Measurements from ENCODE around the gene PNMA8B.
A peak's percentile ranks its signal among the peaks of the same experiment; 100 is the strongest.

PNMA8B gene

DNA sequence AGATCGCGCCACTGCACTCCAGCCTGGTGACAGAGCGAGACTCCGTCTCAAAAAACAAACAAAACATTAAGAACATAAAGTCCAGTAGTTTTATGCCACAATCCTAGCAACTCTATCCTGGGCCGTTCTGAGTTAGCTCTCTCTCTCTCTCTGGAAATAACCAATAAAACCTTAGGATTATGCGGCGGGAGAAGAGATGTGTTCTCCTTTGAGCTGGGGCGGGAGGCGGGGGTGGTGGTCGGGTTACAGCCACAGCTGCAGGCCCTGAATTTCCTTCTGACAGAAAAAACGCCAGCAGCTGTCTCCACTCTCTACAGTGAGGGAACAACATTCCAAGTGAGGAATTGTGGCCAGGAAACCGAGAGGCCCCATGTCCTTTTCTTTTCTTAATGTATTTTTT, 15.3 kb downstream of the PNMA8B start:
- no peak overlapping the region for H2BK5ac ChIP-seq (ENCODE audit: low read depth, low read length, poor library complexity, severe bottlenecking)
- no peak overlapping the region for H2BK12ac ChIP-seq (ENCODE audit: low read length in 2 of 2)
- no peaks in the 10 kb centered on the region for H3K36me3 ChIP-seq (ENCODE audit: control insufficient read depth in 1 of 2, insufficient read depth in 2 of 2, low read depth in 1 of 2, low read length in 2 of 2)
- peak overlapping the region; percentile 75 for H3K9ac ChIP-seq (ENCODE audit: low read length)
- H3K14ac ChIP-seq (ENCODE audit: low read length in 2 of 2), result no peak overlapping the region
- no peak overlapping the region for H2BK120ac ChIP-seq (ENCODE audit: low read depth, low read length)
- H3K4me2 ChIP-seq (ENCODE audit: low read length, poor library complexity, severe bottlenecking), result peak overlapping the region; percentile 9
- no peak overlapping the region for H4K91ac ChIP-seq (ENCODE audit: low read length)
- H3K4me1 ChIP-seq (ENCODE audit: control insufficient read depth, insufficient read depth, low read depth, low read length), result no peaks in the 10 kb centered on the region
- no peak overlapping the region for H3K18ac ChIP-seq (ENCODE audit: low read depth in 1 of 2, low read length in 2 of 2)
- no peak overlapping the region for H4K8ac ChIP-seq (ENCODE audit: low read length)
- H2BK15ac ChIP-seq (ENCODE audit: low read depth, poor library complexity, severe bottlenecking), result no peak overlapping the region
- WGBS, result 1% methylated on average over 7 of the region's 12 CpGs
- no peaks in the 10 kb centered on the region for H3K79me1 ChIP-seq (replicated peaks; ENCODE audit: low read length, poor library complexity, severe bottlenecking)
- H3K27ac ChIP-seq (ENCODE audit: low read length, poor library complexity, severe bottlenecking), result peak overlapping the region; percentile 70
- no peaks in the 10 kb centered on the region for H3K9me3 ChIP-seq (ENCODE audit: control insufficient read depth, low read length)
- no peak overlapping the region for H3K4ac ChIP-seq (ENCODE audit: low read depth in 1 of 2, low read length in 2 of 2)
- DNase-seq, result peak; percentile 89
- no peak overlapping the region for H3K4me3 ChIP-seq (ENCODE audit: insufficient read depth in 1 of 2, low read depth in 1 of 2, low read length in 2 of 2)
- no peak overlapping the region for H3K23ac ChIP-seq (ENCODE audit: low read length in 2 of 2)
- no peaks in the 10 kb centered on the region for H3K27me3 ChIP-seq (ENCODE audit: control insufficient read depth in 1 of 2, insufficient read depth in 1 of 2, low read length in 2 of 2)
- no peak overlapping the region for H2AK5ac ChIP-seq (ENCODE audit: low read length, severe bottlenecking)
- no peak overlapping the region for H2AFZ ChIP-seq (ENCODE audit: low read depth, low read length)

DNA sequence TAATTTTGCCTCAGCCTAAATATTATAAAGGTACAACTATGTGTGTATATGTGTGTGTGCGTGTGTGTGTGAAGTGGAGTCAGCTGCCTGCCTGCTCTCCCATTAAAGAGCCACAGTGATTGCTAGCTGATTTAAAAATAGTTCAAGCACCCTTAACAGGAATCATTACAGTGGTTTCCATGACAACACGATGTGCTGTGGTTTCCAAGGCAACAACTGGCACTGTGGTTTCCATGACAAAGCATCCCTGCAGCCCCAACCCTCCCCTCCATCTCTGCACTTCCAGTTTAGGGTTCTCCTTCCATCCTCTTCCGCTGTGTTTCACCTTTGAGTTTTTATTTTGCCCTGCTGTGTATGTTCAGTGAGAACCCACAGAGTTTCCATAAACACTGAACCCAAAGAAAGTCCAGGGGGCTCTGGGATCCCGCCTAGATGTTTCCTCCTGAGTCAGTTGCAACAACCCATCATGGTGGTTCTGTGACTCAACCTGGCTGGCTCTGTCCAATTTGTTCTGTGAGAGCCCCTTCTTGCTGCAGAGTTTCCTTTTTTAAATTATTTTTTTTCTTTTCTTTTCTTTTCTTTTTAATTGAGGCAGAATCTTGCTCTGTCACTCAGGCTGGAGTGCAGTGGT, 17.2 kb downstream of the PNMA8B start:
- WGBS, result 63% methylated on average over 3 of the region's 4 CpGs
- no peaks in the 10 kb centered on the region for H3K4me1 ChIP-seq (ENCODE audit: control insufficient read depth, insufficient read depth, low read depth, low read length)
- H3K27me3 ChIP-seq (ENCODE audit: control insufficient read depth in 1 of 2, insufficient read depth in 1 of 2, low read length in 2 of 2), result no peaks in the 10 kb centered on the region
- H2AK5ac ChIP-seq (ENCODE audit: low read length, severe bottlenecking), result no peak overlapping the region
- H3K4ac ChIP-seq (ENCODE audit: low read depth in 1 of 2, low read length in 2 of 2), result no peak overlapping the region
- no peaks in the 10 kb centered on the region for H3K9me3 ChIP-seq (ENCODE audit: control insufficient read depth, low read length)
- no peak overlapping the region for H3K23ac ChIP-seq (ENCODE audit: low read length in 2 of 2)
- peak; percentile 90 for DNase-seq
- no peak overlapping the region for H2AFZ ChIP-seq (ENCODE audit: low read depth, low read length)
- no peak overlapping the region for H2BK15ac ChIP-seq (ENCODE audit: low read depth, poor library complexity, severe bottlenecking)
- no peak overlapping the region for H3K4me2 ChIP-seq (ENCODE audit: low read length, poor library complexity, severe bottlenecking)
- H3K27ac ChIP-seq (ENCODE audit: low read length, poor library complexity, severe bottlenecking), result no peak overlapping the region
- H3K79me1 ChIP-seq (replicated peaks; ENCODE audit: low read length, poor library complexity, severe bottlenecking), result no peaks in the 10 kb centered on the region
- no peak overlapping the region for H2BK5ac ChIP-seq (ENCODE audit: low read depth, low read length, poor library complexity, severe bottlenecking)
- H3K9ac ChIP-seq (ENCODE audit: low read length), result no peak overlapping the region
- no peak overlapping the region for H2BK120ac ChIP-seq (ENCODE audit: low read depth, low read length)
- no peak overlapping the region for H4K8ac ChIP-seq (ENCODE audit: low read length)
- no peak overlapping the region for H3K18ac ChIP-seq (ENCODE audit: low read depth in 1 of 2, low read length in 2 of 2)
- no peak overlapping the region for H2BK12ac ChIP-seq (ENCODE audit: low read length in 2 of 2)
- H3K14ac ChIP-seq (ENCODE audit: low read length in 2 of 2), result no peak overlapping the region
- no peak overlapping the region for H4K91ac ChIP-seq (ENCODE audit: low read length)
- H3K4me3 ChIP-seq (ENCODE audit: insufficient read depth in 1 of 2, low read depth in 1 of 2, low read length in 2 of 2), result no peak overlapping the region
- H3K36me3 ChIP-seq (ENCODE audit: control insufficient read depth in 1 of 2, insufficient read depth in 2 of 2, low read depth in 1 of 2, low read length in 2 of 2), result no peaks in the 10 kb centered on the region

DNA sequence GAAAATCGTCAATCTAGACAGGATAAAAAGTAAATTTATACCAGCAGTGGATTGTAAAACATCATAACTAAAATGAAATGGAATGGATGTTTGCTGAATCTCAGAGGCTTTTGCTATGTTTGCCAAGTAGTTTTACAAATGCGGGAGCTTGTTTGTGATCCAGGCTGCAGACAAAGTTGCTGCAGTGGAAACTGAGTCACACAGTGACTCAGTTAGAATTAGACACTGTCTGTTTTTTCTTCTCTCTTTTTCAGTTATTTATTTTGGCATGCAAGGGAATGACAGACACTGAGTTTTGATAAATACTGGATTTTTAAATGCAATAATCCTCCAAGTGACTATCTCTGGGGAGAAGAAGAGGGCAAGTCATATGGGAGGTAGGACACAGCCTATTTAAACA, 19.7 kb downstream of the PNMA8B start:
- H3K27me3 ChIP-seq (ENCODE audit: control insufficient read depth in 1 of 2, insufficient read depth in 1 of 2, low read length in 2 of 2), result no peaks in the 10 kb centered on the region
- H3K4ac ChIP-seq (ENCODE audit: low read depth in 1 of 2, low read length in 2 of 2), result no peak overlapping the region
- no peak overlapping the region for H2AK5ac ChIP-seq (ENCODE audit: low read length, severe bottlenecking)
- H3K9ac ChIP-seq (ENCODE audit: low read length), result peak overlapping the region; percentile 52
- H2BK15ac ChIP-seq (ENCODE audit: low read depth, poor library complexity, severe bottlenecking), result no peak overlapping the region
- H3K36me3 ChIP-seq (ENCODE audit: control insufficient read depth in 1 of 2, insufficient read depth in 2 of 2, low read depth in 1 of 2, low read length in 2 of 2), result no peaks in the 10 kb centered on the region
- H3K4me3 ChIP-seq (ENCODE audit: insufficient read depth in 1 of 2, low read depth in 1 of 2, low read length in 2 of 2), result no peak overlapping the region
- no peak overlapping the region for H2BK5ac ChIP-seq (ENCODE audit: low read depth, low read length, poor library complexity, severe bottlenecking)
- 72% methylated on average over 1 of the region's 2 CpGs for WGBS
- no peak overlapping the region for H4K8ac ChIP-seq (ENCODE audit: low read length)
- H3K4me1 ChIP-seq (ENCODE audit: control insufficient read depth, insufficient read depth, low read depth, low read length), result peaks cover 8% of the 10 kb centered on the region
- no peak overlapping the region for H3K18ac ChIP-seq (ENCODE audit: low read depth in 1 of 2, low read length in 2 of 2)
- peaks cover 4% of the 10 kb centered on the region for H3K79me1 ChIP-seq (replicated peaks; ENCODE audit: low read length, poor library complexity, severe bottlenecking)
- H3K14ac ChIP-seq (ENCODE audit: low read length in 2 of 2), result no peak overlapping the region
- H3K4me2 ChIP-seq (ENCODE audit: low read length, poor library complexity, severe bottlenecking), result no peak overlapping the region
- no peak overlapping the region for H3K23ac ChIP-seq (ENCODE audit: low read length in 2 of 2)
- no peak overlapping the region for H3K27ac ChIP-seq (ENCODE audit: low read length, poor library complexity, severe bottlenecking)
- H4K91ac ChIP-seq (ENCODE audit: low read length), result no peak overlapping the region
- H2BK12ac ChIP-seq (ENCODE audit: low read length in 2 of 2), result no peak overlapping the region
- no peak overlapping the region for H2BK120ac ChIP-seq (ENCODE audit: low read depth, low read length)
- H3K9me3 ChIP-seq (ENCODE audit: control insufficient read depth, low read length), result no peaks in the 10 kb centered on the region
- no peak overlapping the region for H2AFZ ChIP-seq (ENCODE audit: low read depth, low read length)
- no peak for DNase-seq

DNA sequence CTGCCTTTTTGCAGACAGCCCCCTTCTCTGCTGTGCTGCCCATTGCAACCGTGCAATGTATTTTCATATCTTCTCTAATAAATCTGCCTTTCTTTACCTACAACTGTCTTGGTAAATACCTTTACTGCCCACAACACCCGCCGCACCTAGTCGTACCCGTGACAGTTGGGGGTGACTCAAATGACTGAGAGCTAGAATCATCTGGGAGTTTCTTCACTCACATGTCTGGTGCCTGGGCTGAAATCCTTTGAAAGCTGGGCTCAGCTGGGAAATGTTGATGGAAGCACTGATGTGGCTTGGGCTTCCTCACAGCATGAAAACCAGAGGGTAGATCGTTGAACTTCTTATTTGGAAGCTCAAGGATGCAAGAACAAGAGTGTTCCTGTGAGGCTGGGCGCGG, 21.5 kb downstream of the PNMA8B start:
- Histone ChIP-seq H3K9me3 (ENCODE audit: control insufficient read depth, low read length) (no peaks in the 10 kb centered on the region), H3K23ac (ENCODE audit: low read length in 2 of 2) (no peak overlapping the region), H3K4me1 (ENCODE audit: control insufficient read depth, insufficient read depth, low read depth, low read length) (peaks cover 19% of the 10 kb centered on the region), H2BK12ac (ENCODE audit: low read length in 2 of 2) (peak overlapping the region in 1 of 2 experiments; percentile 24), H3K79me1 (replicated peaks; ENCODE audit: low read length, poor library complexity, severe bottlenecking) (peaks cover 19% of the 10 kb centered on the region), H3K4me3 (ENCODE audit: insufficient read depth in 1 of 2, low read depth in 1 of 2, low read length in 2 of 2) (no peak overlapping the region), H3K14ac (ENCODE audit: low read length in 2 of 2) (no peak overlapping the region), H4K8ac (ENCODE audit: low read length) (no peak overlapping the region), H3K18ac (ENCODE audit: low read depth in 1 of 2, low read length in 2 of 2) (no peak overlapping the region), H3K27ac (ENCODE audit: low read length, poor library complexity, severe bottlenecking) (no peak overlapping the region), H3K36me3 (ENCODE audit: control insufficient read depth in 1 of 2, insufficient read depth in 2 of 2, low read depth in 1 of 2, low read length in 2 of 2) (peaks cover 0 to 11% of the 10 kb centered on the region in 2 experiments), H2BK5ac (ENCODE audit: low read depth, low read length, poor library complexity, severe bottlenecking) (no peak overlapping the region), H4K91ac (ENCODE audit: low read length) (no peak overlapping the region), H3K4ac (ENCODE audit: low read depth in 1 of 2, low read length in 2 of 2) (no peak overlapping the region), H2AFZ (ENCODE audit: low read depth, low read length) (no peak overlapping the region), H2AK5ac (ENCODE audit: low read length, severe bottlenecking) (no peak overlapping the region), H2BK15ac (ENCODE audit: low read depth, poor library complexity, severe bottlenecking) (no peak overlapping the region), H3K9ac (ENCODE audit: low read length) (no peak overlapping the region), H2BK120ac (ENCODE audit: low read depth, low read length) (no peak overlapping the region), H3K27me3 (ENCODE audit: control insufficient read depth in 1 of 2, insufficient read depth in 1 of 2, low read length in 2 of 2) (no peaks in the 10 kb centered on the region), H3K4me2 (ENCODE audit: low read length, poor library complexity, severe bottlenecking) (no peak overlapping the region)
- no peak for DNase-seq
- WGBS, result 95% methylated on average over 8 of the region's 8 CpGs
